NCI-H128 (cell line): ENCODE data around the gene ANKRD39.
A peak's percentile ranks its signal among the peaks of the same experiment; 100 is the strongest.

Source experiments
- DNase-seq: peaks from one replicate; lab custom pipeline; 2025; ENCODE audit not compliant: unreplicated experiment; lab: John Stamatoyannopoulos, UW

ANKRD39 gene

DNA sequence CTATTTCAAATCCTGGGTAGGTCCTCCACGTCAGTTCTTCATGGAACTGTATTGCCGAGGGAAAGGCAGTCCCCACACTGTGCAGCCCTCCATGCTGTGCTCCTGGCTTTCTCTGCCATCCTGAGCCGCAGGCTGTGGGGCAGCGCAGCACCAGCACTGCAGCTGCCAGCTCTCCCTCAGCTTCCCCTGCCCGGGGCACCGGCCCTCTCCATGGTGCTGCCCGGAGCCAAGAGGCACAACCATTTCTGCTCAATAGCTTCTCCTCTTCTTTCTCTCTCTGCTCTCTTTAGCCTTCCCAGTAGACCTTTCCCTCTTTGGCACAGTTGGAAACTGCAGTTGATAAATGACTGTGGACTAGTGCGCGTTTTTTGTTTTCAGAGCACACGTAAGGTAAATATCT lies 26.1 kb downstream of the ANKRD39 start:
- DNase-seq: no peak

DNA sequence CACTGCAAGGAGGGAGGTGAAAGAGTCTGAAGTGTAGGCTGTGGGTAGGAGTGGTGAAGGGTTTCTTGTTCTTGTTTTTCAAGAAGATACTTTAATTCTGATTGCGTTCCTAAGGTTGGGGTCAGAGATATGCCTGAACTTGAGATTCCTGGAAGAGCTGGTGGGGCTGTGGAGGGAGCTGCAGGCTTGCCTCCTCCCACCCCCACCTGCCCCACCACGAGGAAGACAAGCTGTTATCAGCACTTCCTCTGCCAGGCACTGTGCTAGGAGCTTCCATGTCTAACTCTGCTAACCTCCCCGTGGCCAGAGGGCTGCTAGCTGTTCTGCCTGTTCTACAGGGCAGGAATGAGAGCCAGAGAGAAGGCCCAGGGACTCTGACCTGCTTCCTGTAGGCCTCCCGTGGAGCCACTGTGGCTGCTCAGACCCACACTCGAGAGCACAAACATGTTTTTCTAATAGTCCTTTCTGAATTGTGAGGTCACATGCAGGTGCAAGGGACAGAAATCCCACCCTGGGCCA lies 27.7 kb downstream of the ANKRD39 start:
- no peak for DNase-seq

DNA sequence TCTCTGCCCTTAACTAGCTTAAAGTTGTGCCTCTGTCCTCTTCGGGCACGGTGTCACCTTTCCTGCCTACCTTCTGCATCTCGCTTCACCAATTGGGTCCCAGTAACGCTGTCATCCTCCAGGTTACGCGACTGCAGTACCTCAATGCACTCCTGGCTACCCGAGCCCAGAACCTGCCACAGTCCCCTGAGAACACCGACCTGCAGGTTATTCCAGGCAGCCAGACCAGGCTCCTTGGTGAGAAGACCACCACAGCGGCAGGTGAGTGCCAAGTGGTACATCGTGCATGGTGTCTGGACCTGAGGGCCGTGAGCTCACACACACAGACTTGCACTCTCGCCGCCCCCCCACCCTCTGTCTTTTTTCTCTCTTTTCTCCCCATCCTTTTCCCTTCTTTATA lies 28.9 kb downstream of the ANKRD39 start:
- DNase-seq: no peak

DNA sequence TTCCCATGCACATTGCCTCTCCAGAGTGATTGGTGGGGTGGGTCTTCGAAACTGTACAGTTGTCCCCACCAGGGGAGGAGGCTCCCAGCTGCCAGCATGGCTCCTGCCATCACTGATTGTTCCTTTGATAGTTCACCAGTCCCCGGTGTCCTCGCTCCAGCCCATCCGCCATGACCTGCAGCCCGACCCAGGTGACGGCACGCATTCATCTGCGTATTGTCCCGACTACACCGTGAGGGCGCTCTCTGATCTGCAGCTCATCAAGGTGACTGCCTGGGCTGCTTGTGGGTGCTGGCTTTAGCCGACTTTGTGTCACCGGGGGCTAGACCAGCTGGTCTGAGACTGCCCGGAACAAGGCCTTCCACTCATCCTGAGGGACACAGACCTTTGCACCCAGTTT lies 29.4 kb downstream of the ANKRD39 start:
- DNase-seq: no peak

DNA sequence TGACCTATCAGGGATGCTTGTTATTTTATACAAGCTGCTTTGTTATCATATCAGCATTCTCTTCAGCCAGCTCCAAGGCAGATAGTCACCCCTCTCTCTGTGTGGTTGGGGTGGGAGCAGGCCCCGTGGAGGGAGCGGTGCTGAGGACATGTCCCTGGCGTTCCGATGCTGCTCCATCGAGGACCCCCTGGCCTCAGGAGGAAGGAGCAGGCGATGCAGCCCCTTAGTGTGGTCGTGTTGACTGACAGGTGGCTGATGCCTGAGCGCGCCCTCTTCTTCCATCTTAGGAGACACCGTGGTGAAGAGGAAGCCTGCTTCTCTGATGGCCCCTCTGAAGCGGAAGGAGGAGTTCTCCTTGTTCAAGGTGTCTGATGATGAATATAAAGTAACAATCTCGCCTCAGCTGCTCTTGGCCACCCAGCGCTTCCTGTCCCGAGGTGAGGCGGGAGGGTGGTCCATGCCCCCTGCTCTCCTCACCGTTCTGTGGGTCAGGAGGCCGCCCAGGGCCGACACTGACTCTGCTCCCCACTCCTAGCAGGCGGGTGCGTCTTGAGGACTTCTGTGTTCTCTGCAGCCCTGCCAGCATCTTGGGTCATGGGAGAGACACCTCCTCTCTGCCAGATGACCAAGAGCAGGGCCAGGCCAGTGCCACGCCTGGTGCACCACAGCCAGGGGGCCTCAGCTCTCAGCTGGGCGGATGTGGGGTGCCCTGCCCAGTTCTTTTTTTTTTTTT lies 31.1 kb downstream of the ANKRD39 start:
- no peak for DNase-seq

DNA sequence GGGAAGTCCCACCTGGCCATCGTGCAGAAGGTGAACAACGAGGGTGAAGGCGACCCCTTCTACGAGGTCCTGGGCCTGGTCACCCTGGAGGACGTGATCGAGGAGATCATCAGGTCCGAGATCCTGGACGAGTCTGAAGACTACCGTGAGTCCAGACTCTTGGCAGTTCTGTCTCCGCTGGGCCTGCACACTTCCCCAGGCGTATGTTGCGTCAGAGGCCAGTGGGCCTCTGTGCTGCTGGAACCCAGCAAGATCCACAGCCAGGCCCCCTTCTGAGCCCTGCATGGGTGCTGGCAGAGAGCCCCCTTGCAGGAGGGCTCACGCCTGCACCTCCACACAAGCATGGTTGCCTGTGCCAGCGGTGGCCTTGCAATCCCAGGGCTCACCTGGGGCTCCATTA lies 32.8 kb downstream of the ANKRD39 start:
- DNase-seq: no peak

DNA sequence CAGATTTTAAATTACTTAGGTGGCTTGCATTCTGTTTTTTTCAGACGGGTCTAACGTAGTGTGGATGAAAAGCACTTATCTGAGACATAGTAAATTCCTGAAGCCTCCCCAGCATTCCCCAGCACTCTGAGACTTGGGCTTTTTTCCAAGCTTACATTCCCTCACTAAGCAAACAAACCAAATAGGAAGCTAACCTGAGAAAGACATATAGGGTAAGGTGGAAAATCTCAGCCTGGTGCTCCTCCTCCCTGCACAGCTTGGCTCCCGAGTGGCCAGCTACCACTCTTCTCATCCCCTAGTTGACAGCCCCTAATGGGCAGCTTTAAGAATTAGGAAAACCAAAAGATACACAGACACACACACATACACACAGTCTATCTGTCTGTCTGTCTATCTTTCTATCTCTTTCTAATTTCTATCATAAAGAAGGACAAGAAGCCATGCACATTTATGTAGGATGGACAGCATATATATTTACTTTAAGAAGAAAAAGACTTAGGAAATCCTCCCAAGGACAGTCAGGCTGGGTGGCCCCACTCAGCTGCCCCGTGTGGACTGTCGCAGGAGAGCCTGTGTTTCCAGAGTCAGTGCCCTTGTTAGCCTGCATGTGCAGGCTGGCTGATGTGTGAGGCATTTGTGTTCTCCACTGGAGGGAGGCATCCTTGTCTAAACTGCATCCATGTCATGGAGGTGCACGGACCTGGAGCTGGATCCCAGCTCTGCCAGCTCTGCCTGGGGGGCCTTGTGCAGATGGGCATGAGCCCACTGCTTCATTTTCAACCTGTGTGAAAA lies 33.5 kb downstream of the ANKRD39 start:
- no peak for DNase-seq

DNA sequence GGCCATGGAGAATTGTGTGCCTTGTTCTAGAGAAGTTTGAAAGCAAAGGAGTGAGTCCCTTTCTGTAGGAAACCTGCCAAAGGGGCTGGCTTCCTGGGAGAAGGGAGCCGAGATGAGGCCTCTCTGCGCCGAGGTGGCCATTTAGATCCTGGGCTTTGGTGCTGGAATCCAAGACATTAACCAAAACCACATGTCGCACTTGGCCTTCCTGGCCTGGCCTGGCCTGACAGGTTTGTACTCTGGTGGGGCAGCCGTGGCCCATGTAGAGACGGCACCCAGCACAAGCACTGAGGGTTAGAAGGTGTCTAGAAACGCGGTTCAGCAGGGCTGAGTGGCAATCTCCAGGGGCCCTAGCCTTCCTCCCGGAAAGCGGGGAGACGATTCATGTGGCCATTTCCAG lies 34.6 kb downstream of the ANKRD39 start:
- DNase-seq: no peak

DNA sequence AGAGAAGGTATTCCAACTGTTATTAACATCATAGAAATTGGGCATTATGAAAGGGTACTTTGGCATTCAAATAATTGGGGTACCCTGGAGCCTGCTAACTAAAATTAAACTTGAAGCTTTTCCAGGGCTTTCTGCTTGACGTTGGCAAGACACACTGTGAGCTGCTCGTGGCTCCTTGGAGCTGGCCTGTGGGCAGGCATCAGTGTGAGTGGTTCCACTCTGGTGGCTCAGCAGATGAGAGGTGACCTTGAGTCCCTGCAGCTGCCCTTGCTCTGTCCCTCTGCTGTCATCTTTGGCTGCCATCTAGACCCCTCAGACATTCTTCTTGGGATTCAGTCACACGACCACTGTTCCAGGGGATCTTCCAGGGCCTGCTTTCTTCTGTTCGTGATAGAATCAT lies 35.0 kb downstream of the ANKRD39 start:
- no peak for DNase-seq

DNA sequence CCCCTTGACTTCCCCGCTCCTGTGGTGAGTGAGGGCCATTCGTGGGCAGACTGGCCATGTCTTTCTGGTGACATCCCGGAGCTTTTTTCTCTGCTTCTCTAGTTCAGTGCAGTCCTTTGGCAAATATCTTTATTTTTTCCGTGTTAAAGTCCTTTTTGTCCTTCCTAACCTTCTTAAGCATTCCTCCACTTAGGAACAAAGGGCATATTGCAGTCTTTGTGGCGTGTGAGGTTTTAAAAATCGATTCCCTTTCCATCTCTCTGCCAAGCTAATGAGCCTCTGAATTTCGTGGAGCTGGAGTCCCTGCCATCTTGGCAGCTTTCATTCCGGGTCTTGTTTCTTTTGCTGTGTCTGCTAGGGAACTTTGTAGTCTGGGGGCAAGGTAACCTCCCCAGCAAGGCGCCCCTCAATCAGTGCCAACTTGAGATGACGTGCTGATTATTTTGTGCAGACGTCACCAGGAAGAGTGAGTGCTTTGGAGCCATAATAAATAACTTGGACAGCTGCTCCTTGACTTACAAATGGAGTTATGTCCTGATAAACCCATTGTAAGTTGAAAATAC lies 36.6 kb downstream of the ANKRD39 start:
- no peak for DNase-seq

DNA sequence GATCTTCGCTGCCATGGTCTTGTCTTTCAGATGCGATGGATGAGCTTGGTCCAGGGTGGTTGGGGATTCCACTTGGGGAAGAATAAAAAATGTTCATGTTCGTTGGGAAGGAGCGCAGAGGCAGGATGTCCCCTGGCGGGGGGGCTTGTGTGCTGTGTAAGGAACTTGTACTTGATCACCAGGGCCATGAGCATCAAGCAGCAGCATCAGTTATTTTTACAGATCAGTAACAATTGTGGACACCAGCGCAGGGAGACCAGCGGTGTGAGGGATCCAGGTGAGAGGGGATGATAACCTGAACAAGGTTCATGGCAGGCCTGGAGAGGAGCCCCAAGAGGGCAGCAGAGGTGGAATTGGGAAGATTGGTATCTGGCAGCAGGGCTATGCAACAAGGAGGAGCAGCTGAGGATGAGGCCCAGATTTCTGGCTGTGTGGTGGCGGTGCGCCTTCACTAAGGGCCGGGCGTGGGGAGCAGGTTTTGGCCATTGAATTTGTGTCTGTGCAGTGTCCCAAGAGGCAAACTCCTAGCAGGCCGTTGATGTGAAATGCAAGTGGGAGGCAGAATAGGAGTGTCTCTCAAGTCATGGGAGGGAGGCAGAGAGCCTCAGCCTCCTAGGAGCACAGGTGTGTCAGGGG lies 37.8 kb downstream of the ANKRD39 start:
- DNase-seq: no peak

DNA sequence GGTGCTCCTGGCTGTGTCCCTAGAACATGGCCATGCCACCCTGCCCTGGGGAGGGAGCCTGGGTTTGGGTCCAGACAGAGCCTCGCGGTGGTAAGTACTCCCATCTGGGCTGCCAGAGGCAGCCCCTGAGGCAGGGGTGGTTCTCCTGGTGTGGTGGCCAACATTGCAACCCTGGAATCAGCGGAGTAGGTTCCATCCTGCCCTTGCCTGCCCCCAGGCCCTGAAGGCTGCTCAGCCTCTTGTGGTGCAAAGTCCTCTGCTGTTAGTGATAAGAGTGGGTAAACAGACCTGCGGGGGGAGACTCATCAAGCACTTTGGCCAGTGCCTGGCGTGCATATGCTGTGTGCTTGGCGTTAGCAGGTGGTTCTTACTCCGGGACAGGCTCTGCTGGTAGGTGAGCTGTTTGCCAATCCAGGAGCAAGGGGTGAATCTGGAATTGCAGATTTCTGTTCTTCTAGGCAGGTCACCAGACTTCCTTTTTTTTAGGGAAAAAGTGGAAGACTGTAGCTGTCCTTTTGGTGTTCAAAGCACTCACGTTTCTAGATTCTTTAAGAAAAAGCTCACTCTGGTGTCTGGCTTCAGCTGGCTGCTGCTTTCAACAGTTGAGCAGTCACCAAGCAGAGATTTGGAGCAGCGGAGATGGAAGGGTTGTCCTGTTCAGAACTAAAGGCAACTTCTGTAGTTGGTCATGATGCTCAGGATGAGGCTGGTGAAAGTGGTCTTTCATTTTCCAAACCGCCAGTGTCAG lies 38.5 kb downstream of the ANKRD39 start:
- no peak for DNase-seq

DNA sequence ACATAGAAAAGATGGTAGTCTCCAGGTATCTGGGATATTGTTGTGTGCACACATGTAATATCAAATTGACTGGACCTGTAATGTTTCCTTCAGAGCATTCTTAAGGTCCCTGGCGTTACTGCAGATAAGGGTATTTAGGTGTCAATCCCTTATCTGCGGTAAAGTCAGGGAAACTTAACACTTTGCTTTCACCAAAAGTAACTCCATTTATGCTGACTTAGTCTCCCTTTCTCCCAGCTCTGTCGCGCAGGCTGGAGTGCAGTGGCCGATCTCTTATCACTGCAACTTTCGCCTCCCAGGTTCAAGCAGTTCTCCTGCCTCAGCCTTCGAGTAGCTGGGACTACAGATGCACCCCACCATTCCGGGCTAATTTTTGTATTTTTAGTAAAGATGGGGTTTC lies 39.9 kb downstream of the ANKRD39 start:
- DNase-seq: no peak

DNA sequence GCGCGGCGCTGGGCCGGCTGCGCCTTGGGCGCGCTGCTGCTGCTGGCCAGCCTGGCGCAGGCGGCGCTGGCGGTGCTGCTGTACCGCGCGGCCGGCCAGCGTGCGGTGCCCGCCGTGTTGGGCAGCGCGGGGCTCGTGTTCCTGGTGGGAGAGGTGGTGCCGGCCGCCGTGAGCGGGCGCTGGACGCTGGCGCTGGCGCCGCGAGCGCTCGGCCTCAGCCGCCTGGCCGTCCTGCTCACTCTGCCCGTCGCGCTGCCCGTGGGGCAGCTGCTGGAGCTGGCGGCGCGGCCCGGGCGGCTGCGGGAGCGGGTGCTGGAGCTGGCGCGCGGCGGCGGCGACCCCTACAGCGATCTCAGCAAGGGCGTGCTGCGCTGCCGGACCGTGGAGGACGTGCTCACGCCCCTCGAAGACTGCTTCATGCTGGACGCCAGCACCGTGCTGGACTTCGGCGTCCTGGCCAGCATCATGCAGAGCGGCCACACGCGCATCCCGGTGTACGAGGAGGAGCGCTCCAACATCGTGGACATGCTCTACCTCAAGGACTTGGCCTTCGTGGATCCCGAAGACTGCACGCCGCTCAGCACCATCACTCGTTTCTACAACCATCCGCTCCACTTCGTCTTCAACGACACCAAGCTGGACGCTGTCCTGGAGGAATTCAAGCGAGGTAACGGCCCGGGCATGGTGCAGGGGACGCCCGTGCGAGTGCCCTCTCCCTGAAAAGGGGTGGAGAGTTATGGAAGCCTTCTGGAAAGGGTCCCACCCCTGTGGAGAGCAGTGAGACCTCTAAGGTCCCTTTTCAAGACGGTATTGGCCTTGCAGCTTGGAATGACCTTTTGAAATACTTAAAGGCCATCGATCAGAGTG lies 40.7 kb downstream of the ANKRD39 start:
- no peak for DNase-seq

DNA sequence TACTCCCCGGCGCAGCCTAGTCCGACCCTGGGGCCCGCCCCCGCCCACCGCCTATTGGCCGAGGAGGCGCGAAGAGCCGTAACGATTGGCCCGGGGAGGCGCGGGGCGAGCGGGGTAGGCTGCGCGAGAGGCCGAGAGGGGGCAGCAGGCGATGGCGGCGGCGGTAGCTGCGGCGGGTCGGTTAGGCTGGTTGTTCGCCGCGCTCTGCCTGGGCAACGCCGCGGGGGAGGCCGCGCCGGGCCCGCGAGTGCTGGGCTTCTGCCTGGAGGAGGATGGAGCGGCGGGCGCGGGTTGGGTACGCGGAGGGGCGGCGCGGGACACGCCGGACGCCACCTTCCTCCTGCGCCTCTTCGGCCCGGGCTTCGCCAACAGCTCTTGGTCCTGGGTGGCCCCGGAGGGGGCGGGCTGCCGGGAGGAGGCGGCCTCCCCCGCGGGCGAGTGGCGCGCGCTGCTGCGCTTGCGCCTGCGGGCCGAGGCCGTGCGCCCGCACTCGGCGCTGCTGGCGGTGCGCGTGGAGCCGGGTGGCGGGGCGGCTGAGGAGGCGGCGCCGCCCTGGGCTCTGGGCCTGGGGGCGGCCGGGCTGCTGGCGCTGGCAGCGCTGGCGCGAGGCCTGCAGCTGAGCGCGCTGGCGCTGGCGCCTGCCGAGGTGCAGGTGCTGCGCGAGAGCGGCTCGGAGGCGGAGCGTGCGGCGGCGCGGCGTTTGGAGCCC lies 41.5 kb downstream of the ANKRD39 start, which contains the start of gene CNNM3:
CNNM3 (plus strand) TSS at position 142 of the 709 bp plus-strand sequence; CDS start at position 152, 10 bp downstream.
- DNase-seq: peak; percentile 90

DNA sequence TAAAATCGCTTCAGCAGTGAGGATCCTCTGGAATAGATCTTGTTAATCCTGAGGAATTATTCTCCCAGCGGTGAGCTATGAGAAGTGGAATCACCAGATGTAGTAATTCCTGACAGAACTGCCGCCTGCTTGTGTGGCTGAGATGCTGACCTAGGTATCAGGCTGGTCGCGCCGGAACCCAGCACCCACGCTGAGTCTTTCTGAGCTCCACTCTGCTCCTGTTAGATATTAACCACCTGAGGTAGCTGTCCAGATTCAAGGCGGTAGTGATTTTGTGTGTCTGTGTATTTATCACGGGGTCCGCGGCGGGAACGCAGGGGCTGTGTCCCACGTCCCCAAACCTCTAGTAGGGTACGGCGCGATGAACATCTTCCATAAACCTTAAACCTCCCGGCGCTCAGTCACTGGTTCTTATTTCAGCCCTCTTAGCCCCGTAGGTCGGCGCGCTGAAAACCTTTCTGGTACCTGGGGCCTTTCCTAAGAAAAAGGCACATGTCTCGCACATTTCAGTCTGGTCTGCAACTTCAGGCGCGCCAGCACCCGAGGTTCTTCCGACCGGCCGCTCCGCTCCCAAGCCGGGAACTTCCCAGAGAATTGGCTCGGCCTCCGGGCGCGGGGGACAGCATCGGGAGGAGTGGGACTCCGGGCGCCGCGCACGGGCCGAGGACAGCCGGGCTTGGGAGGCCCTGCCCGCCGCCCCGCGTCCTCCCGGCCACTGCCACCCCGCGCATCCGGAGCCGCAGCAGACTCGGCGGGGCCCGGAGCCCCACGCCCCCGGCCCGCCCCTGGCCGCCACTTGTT lies 42.3 kb downstream of the ANKRD39 start:
- no peak for DNase-seq

DNA sequence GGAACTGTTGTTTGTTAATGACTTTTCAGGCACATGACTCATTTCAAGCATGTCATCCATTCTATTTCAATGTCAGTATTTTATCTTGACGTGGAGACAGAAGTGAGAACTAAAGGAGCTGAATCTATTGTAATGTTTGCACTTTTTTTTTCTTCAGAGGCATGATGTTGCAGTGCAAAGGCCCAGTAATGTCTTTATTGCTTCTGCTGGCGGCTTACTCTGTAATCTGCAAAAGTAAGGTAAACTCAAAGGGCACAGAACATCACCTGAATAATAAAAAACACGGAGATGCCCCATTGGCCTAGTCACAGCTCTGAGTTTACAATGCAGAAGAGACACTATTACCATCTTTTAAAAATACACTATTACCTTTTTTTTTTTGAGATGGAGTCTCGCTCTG lies 44.2 kb downstream of the ANKRD39 start:
- DNase-seq: no peak

DNA sequence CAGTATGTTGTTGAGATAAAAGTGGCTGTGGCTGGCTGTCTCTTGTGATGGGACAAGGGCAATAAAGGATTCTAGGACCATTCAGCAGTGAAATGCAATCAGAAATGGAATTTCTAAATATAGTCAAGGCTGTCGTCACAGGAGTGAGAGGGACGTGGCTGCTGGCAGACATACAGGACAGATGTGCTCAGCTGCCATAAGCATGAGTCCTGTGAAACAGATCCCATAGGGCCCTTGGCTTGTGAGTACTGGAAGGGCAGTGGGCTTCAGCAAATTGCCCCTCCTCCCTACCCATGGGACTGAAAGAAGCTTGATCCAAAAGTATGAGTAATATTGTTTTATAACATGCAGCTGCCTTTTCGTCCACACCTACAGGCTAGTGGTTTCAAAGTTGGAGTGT lies 45.9 kb downstream of the ANKRD39 start:
- DNase-seq: no peak
